Mesenchymal stem cell (in vitro differentiated cells and primary cell): ENCODE measurements around the gene TTLL8.

Experiments used
- DNase-seq: peaks from one replicate; pipeline ENCODE4 v3.0.0-alpha.2; 2013
- H2AFZ ChIP-seq: one replicate; pipeline ENCODE4 v1.6.1; 2013; ENCODE audit warnings: low read depth, mild to moderate bottlenecking, control low read depth, inconsistent platforms, low read length, moderate library complexity
- H2AK5ac ChIP-seq: 2 replicates; pipeline ENCODE4 v1.6.1; 2013; ENCODE audit warnings: low read length, moderate library complexity, mild to moderate bottlenecking, inconsistent platforms; ENCODE audit not compliant: severe bottlenecking
- H2BK120ac ChIP-seq: one replicate; pipeline ENCODE4 v1.6.1; 2013; ENCODE audit warnings: low read depth, mild to moderate bottlenecking, inconsistent platforms, low read length, moderate library complexity
- H2BK12ac ChIP-seq, 2 experiments: one replicate each; pipeline ENCODE4 v1.6.1; 2013; ENCODE audit warnings: inconsistent platforms in 2 of 2, low read length in 2 of 2, mild to moderate bottlenecking in 2 of 2, moderate library complexity in 2 of 2, control low read depth in 1 of 2
- H2BK15ac ChIP-seq: one replicate; pipeline ENCODE4 v1.6.1; 2013; ENCODE audit warnings: mild to moderate bottlenecking, low read depth, inconsistent platforms; ENCODE audit not compliant: poor library complexity, severe bottlenecking
- H2BK5ac ChIP-seq: 2 replicates; pipeline ENCODE4 v1.6.1; 2013; ENCODE audit warnings: low read depth, mild to moderate bottlenecking, low read length, control low read depth, inconsistent platforms; ENCODE audit not compliant: poor library complexity, severe bottlenecking
- H3K14ac ChIP-seq, 2 experiments: one replicate each; pipeline ENCODE4 v1.6.1; 2013; ENCODE audit warnings: inconsistent platforms in 2 of 2, low read length in 2 of 2, control low read depth in 1 of 2, mild to moderate bottlenecking in 1 of 2, moderate library complexity in 1 of 2
- H3K18ac ChIP-seq, 2 experiments: one replicate each; pipeline ENCODE4 v1.6.1; 2013; ENCODE audit warnings: inconsistent platforms in 2 of 2, low read length in 2 of 2, control low read depth in 1 of 2, low read depth in 1 of 2, mild to moderate bottlenecking in 1 of 2
- H3K23ac ChIP-seq, 2 experiments: one replicate each; pipeline ENCODE4 v1.6.1; 2013; ENCODE audit warnings: inconsistent platforms in 2 of 2, low read length in 2 of 2, mild to moderate bottlenecking in 2 of 2, moderate library complexity in 2 of 2, control low read depth in 1 of 2
- H3K27ac ChIP-seq: 2 replicates; pipeline ENCODE4 v1.5.1; 2013; ENCODE audit warnings: mild to moderate bottlenecking, moderate library complexity, low read length, control low read depth, inconsistent platforms; ENCODE audit not compliant: poor library complexity, severe bottlenecking
- H3K27me3 ChIP-seq, 2 experiments: 2 replicates each; pipeline versions ENCODE4 v1.6.1 to v1.7.0; 2013; ENCODE audit warnings: low read length in 2 of 2, mild to moderate bottlenecking in 2 of 2, moderate library complexity in 2 of 2, control low read depth in 1 of 2, inconsistent platforms in 1 of 2; ENCODE audit not compliant: control insufficient read depth in 1 of 2, insufficient read depth in 1 of 2
- H3K36me3 ChIP-seq, 2 experiments: 2 replicates each; pipeline versions ENCODE4 v1.6.1 to v1.7.0; 2013; ENCODE audit warnings: low read length in 2 of 2, control low read depth in 1 of 2, inconsistent platforms in 1 of 2, low read depth in 1 of 2, mild to moderate bottlenecking in 1 of 2; ENCODE audit not compliant: insufficient read depth in 2 of 2, control insufficient read depth in 1 of 2
- H3K4ac ChIP-seq, 2 experiments: one replicate each; pipeline ENCODE4 v1.6.1; 2013; ENCODE audit warnings: inconsistent platforms in 2 of 2, low read length in 2 of 2, mild to moderate bottlenecking in 2 of 2, moderate library complexity in 2 of 2, control low read depth in 1 of 2, low read depth in 1 of 2
- H3K4me1 ChIP-seq: 2 replicates; pipeline ENCODE4 v1.6.1; 2013; ENCODE audit warnings: low read depth, low read length, control low read depth; ENCODE audit not compliant: control insufficient read depth, insufficient read depth
- H3K4me2 ChIP-seq: 2 replicates; pipeline ENCODE4 v1.6.1; 2013; ENCODE audit warnings: low read length, mild to moderate bottlenecking, inconsistent platforms; ENCODE audit not compliant: poor library complexity, severe bottlenecking
- H3K4me3 ChIP-seq, 2 experiments: 2 replicates each; pipeline versions ENCODE4 v1.5.1 to v1.7.0; 2013; ENCODE audit warnings: low read length in 2 of 2, mild to moderate bottlenecking in 2 of 2, control low read depth in 1 of 2, low read depth in 1 of 2; ENCODE audit not compliant: insufficient read depth in 1 of 2
- H3K79me1 ChIP-seq: replicated peaks from 2 replicates; pipeline ENCODE4 v1.6.1; 2013; ENCODE audit warnings: mild to moderate bottlenecking, control low read depth, low read length, inconsistent platforms; ENCODE audit not compliant: poor library complexity, severe bottlenecking
- H3K9ac ChIP-seq: 2 replicates; pipeline ENCODE4 v1.7.0; 2013; ENCODE audit warnings: mild to moderate bottlenecking, low read length, moderate library complexity
- H3K9me3 ChIP-seq: 2 replicates; pipeline ENCODE4 v1.7.0; 2013; ENCODE audit warnings: mild to moderate bottlenecking, low read length; ENCODE audit not compliant: control insufficient read depth
- H4K8ac ChIP-seq: one replicate; pipeline ENCODE4 v1.6.1; 2013; ENCODE audit warnings: inconsistent platforms, mild to moderate bottlenecking, low read length, moderate library complexity
- H4K91ac ChIP-seq: one replicate; pipeline ENCODE4 v1.6.1; 2013; ENCODE audit warnings: mild to moderate bottlenecking, low read length, inconsistent platforms
- WGBS: methylation state at CpG from one replicate; pipeline ENCODE4 v1.1.7; 2013; ENCODE audit warnings: mixed read lengths; 5-methylcytosine and 5-hydroxymethylcytosine counted together

The TTLL8 gene

DNA sequence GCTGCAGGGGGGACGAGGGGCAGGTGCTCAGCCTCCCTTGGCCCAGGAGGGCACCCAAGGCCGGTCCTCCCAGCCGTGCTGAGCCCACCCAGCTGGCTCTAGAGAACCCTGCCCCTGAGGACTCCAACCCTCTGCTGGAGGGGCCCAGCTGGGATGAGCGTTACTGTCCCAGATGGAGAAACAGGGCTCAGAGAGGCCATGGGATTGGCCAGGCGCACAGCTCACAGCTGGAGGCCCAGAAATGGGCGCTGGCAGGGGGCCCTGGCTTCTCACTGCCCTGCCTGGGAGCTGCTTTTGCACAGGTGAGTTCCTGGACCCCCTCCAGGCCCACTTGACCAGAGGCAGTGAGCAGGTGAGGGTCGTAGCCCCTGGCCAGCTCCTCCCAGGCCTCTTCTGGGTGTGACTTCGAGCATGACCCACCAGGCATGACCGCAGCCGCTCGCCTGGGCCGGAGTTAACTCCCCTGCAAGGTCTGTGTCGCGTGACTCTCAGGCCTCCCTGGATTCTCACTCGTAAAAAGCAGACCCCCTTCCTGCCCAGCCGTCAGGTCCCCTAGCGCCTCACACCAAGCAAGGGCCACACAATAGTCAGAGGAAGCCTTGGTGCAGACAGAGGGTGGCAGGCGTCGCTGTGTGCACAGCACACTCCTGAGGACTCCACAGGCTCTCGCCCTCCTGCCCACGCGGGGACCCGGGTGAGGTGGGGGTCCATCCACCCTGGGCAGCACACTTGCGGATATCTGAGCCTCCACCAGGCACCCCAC, 25.8 kb downstream of the TTLL8 start:
- Histone ChIP-seq H2BK12ac (no peak overlapping the region), H3K79me1 (no peaks in the 10 kb centered on the region), H3K27ac (no peak overlapping the region), H3K9ac (no peak overlapping the region), H2BK15ac (no peak overlapping the region), H4K91ac (no peak overlapping the region), H2BK5ac (no peak overlapping the region), H2BK120ac (no peak overlapping the region), H3K23ac (no peak overlapping the region), H3K18ac (no peak overlapping the region), H3K36me3 (no peaks in the 10 kb centered on the region), H2AFZ (no peak overlapping the region), H3K14ac (no peak overlapping the region), H2AK5ac (no peak overlapping the region), H3K4me1 (peaks cover 5% of the 10 kb centered on the region), H3K4me2 (no peak overlapping the region), H3K27me3 (peaks cover 11 to 60% of the 10 kb centered on the region in 2 experiments), H3K4ac (no peak overlapping the region), H3K4me3 (no peak overlapping the region), H3K9me3 (no peaks in the 10 kb centered on the region), H4K8ac (no peak overlapping the region)
- no peak for DNase-seq
- WGBS: 78% methylated on average over 24 of the region's 24 CpGs

DNA sequence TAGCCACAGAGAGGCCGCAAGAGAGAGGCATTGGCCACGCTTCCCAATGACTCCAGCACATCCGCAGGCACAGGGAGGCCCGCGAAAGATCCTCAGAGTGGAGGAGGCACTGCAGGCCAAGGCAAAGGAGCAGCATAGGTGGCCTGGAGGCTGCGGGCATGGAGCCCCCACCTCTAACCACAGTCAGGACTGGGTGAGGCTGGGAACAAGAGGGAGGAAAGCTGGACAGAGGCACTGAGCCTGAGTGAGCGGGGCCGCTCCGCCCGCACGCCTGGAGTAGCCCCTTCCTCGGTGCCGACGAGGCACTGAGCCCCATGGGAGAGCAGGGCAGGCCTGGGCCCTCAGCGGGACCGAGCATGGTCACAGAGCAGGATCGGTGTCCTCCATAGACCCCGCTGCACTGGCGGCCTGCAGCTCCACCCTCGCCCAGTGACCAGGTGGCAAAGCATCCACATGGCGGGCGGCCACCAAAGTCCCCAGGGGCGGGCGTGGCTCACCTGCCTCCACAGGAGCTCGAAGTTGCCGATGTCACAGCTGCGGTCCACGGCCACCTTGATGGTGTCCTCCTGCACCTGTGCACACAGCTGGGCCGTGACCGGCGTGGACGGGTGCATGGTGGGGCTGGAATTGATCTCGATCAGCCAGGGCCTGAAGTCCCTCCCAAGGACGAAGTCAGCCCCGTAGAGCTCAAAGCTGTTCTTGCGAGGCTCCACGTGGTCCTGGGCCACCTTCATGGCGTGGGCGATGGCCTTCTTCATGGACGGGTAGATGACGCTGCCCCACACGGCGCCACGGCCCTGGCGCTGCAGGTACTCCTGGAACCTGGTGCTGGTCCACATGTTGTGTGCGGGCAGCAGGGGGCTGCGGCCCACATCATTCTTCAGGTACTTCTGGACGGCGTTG, 26.7 kb downstream of the TTLL8 start:
- H3K4ac ChIP-seq: no peak overlapping the region
- no peak overlapping the region for H4K91ac ChIP-seq
- no peak overlapping the region for H2BK5ac ChIP-seq
- H2BK15ac ChIP-seq: no peak overlapping the region
- no peaks in the 10 kb centered on the region for H3K79me1 ChIP-seq
- WGBS: 94% methylated on average over 49 of the region's 49 CpGs
- H3K4me3 ChIP-seq: peak overlapping the region in 1 of 2 experiments; percentile 26
- H3K36me3 ChIP-seq: no peaks in the 10 kb centered on the region
- no peak overlapping the region for H3K14ac ChIP-seq
- no peak overlapping the region for H3K9ac ChIP-seq
- no peak overlapping the region for H3K4me2 ChIP-seq
- H3K4me1 ChIP-seq: peaks cover 5% of the 10 kb centered on the region
- H4K8ac ChIP-seq: no peak overlapping the region
- no peak overlapping the region for H3K18ac ChIP-seq
- H3K9me3 ChIP-seq: no peaks in the 10 kb centered on the region
- H3K27ac ChIP-seq: no peak overlapping the region
- peaks cover 11 to 62% of the 10 kb centered on the region in 2 experiments for H3K27me3 ChIP-seq
- DNase-seq: no peak
- no peak overlapping the region for H3K23ac ChIP-seq
- no peak overlapping the region for H2AFZ ChIP-seq
- no peak overlapping the region for H2BK120ac ChIP-seq
- no peak overlapping the region for H2AK5ac ChIP-seq
- H2BK12ac ChIP-seq: no peak overlapping the region

DNA sequence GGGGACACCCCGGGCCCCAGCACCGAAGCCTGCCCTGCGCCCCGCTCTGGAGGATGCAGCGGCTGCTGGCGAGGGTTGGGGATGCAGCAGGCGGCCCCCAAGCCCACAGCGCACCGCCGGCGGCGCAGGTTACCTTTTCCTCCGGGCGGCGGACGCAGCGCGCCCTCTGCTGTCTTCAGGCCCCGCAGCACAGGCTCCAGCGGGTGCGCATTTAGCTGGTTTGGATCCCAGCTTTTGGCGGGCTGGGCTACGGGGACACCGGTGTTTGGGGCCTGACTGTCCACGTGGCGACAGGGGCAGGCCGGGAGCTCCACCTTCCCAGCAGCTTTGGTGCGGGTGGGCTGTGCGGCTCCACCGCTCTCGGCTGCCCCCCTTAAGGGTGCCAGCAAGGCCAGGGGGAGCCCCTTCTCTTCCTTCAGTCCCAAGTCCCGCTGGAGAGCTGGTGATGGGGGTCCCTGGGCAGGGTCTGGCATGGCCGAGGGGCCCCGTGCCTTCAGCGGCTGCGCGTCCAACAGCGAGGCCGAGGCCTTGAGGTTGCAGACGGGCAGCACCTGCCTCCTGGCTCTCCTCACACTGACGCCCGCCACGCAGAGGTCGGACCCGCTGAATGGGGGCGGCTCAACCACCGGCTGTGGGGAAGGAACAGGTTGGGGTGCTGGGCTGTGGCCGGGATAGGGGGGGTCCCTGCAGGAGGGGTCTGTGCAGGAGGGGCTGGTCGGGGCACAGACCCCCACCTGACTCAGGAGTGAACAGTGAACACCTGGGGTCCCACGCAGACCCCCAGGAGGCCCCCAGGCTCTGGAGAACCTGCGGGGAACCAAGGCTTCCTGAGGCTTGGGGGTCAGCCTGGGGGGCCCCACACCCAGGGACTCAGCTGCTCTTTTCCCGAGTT, 27.6 kb downstream of the TTLL8 start:
- Histone ChIP-seq H3K23ac (no peak overlapping the region), H3K14ac (no peak overlapping the region), H3K18ac (no peak overlapping the region), H3K36me3 (no peaks in the 10 kb centered on the region), H2AFZ (no peak overlapping the region), H3K79me1 (no peaks in the 10 kb centered on the region), H2BK15ac (no peak overlapping the region), H3K9ac (no peak overlapping the region), H2BK120ac (no peak overlapping the region), H3K4me1 (peaks cover 5% of the 10 kb centered on the region), H3K4me2 (no peak overlapping the region), H3K9me3 (no peaks in the 10 kb centered on the region), H2BK12ac (no peak overlapping the region), H4K8ac (no peak overlapping the region), H3K4ac (no peak overlapping the region), H3K27ac (no peak overlapping the region), H3K27me3 (peaks cover 14 to 62% of the 10 kb centered on the region in 2 experiments), H4K91ac (no peak overlapping the region), H2BK5ac (no peak overlapping the region), H3K4me3 (no peak overlapping the region), H2AK5ac (no peak overlapping the region)
- whole genome bisulfite sequencing: 32% methylated on average over 51 of the region's 52 CpGs
- DNase-seq: peak; percentile 61
